ENCODE measurements around the gene FGD2.

DNA sequence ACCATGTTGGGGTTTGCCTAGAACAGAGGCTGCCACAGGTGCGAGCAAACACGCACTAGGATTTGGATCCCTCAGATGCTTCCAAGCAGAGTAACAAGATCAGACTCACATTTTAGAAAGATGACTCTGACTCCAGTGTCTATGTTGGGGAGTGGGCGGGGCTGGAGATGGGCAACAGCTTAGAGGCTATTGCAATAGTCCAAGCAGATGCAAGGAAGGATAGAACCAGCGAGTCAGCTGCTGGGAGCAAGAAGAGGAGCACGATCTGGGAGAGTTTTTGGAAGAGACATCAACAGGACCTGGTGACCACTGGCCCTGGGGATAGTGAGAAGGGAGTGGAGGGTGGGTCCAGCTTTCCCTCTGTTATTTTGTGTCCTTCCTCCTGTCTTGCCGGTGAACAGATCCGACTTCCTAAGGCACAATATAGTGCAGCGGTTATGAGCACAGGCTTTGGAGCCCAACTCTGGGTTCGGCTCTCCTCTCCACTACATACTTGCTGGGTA is 52.7 kb downstream of the FGD2 start:
- TF ChIP-seq, protein P1, sequence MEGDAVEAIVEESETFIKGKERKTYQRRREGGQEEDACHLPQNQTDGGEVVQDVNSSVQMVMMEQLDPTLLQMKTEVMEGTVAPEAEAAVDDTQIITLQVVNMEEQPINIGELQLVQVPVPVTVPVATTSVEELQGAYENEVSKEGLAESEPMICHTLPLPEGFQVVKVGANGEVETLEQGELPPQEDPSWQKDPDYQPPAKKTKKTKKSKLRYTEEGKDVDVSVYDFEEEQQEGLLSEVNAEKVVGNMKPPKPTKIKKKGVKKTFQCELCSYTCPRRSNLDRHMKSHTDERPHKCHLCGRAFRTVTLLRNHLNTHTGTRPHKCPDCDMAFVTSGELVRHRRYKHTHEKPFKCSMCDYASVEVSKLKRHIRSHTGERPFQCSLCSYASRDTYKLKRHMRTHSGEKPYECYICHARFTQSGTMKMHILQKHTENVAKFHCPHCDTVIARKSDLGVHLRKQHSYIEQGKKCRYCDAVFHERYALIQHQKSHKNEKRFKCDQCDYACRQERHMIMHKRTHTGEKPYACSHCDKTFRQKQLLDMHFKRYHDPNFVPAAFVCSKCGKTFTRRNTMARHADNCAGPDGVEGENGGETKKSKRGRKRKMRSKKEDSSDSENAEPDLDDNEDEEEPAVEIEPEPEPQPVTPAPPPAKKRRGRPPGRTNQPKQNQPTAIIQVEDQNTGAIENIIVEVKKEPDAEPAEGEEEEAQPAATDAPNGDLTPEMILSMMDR (IDR thresholded peaks at IDR 0.05; ENCODE audit: insufficient read depth, low read length, poor library complexity, severe bottlenecking), result no peak
- no peak for TF ChIP-seq EZH2phosphoT487 (conservative IDR thresholded peaks at IDR 0.05; ENCODE audit: low read length)
